ENCODE results near the gene INTS6.

Gene INTS6

GRCh38 chr13:51341791-51342190 is 111.0 kb downstream of the INTS6 start:
- no peak for DNase-seq

DNA sequence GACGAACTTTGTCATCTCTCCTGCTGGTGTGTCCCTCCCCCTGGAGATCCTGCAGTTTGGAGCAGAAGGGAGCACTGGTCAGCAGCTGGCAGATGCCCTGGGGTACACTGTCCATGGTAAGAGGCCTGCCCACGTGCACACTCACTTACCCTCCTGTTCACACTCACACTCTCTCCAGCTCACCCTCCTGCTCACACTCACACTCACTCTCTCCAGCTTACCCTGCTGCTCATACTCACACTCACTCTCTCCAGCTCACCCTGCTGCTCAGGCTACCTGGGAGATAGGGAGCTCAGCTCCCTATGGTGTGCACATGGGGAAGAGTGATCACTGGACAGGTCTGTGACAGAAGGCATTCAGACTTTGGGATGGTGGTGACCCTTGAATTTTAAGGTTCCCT is 111.6 kb downstream of the INTS6 start:
- DNase-seq, result no peak

DNA sequence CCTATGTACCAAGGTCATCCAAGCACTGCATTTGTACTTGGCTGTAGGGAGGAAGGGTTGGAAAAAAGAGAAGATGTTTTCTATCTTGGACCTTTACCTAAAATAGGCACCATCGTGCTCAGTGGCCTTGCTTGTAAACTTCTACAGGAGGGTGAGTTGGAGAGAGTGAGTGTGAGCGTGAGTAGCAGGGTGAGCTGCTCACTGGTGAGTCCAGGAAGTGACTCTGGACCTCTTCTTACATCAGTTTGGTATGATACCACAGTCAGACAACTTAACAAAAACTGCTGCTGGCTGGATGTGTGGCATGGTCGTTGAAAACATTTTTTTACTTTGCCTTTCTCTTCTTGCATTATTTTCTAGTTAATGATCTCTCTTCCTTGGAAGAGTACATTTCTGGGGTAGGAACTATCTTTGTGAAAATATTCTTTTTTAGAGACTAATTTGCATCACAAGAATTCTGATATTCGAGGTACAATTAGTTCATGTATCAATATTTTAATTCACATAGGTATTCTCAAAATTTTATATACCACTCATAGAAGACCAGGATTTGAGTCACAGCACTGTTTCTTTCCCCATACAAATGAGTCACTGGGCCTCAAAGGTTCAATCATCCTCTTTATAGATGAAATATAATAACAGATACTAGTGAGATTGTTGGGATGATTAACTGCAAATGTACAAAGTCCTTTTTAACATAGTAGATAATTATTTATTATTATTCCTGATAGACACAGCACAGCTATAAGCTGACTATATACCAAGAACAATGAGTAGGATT is 112.7 kb downstream of the INTS6 start:
- no peak for DNase-seq

DNA sequence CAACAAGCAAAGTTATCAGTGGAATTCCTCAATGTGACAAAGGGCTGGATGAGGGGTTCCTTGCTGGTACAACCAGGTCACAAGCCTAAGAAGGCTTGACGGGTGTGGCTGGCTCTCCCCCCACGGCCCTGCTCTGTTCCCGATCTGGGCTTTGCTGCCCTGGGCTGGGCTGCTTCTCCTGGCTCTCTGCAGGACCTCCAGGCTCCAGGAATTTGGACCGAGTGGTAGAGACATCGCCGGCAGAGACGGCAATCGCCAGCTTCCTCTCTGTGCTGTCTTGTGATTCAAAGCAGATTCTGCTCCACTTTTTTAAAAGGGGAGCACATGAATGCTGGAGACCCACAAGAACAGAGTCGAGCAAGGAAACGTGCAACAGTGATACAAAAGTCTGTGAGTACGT is 113.5 kb downstream of the INTS6 start, which contains the start of gene SERPINE3:
TSS of gene SERPINE3 (plus strand) at position 338 of the 400 bp plus-strand sequence. CDS start 1,401 bp downstream, outside the sequence.
- no peak for DNase-seq

DNA sequence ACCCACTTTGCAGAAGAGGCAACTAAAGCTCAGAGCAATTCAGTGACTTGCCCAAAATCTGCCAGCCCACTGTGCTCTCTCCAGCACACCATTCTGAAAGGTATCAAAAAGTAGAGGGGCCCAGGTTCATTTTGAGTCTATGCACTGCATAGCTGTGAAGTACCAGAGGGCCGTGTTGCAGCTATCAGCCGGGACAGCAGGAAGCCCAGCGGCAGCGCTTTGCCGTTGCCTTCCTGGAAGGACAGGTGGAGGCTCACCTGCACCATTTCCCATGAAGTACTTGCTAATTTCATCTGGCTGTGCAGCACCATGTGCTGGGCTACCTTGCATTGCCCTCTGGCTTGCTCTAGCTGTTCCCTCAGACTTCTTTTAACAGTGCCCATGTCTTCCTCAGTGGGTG is 116.1 kb downstream of the INTS6 start:
- no peak for DNase-seq

GRCh38 chr13:51333826-51334225 is 119.0 kb downstream of the INTS6 start:
- DNase-seq, result no peak

GRCh38 chr13:51333421-51333820 is 119.4 kb downstream of the INTS6 start:
- DNase-seq, result no peak

- DNase-seq, result no peak
Measured at GRCh38 chr13:51332566-51333361, 120.1 kb downstream of the INTS6 start.

DNA sequence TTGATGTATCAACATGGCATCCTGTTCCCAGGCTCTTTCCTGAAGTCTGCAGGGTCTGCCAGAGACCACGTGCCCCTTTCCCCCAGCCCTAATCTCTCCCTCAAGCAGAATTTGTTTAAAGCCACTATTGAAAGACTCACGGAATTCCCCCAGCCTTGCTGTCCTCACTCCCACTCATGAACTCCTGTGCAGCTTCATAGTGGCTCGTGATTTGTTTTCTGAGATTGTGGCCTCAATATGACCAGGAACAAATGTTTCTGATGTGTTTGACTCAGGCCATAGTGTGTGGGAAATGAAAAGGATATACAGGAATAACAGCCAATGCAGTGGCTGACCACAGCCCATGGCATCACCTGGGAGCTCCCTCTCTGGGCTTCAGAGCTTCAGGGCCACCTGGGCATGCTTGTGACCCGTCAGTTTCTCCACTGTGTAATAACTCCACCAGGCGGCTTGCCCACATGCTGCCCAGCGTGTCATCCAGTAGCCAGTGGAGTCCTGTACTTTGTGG is 121.4 kb downstream of the INTS6 start:
- DNase-seq, result no peak

- DNase-seq, result no peak
Measured at GRCh38 chr13:51330791-51331190, 122.0 kb downstream of the INTS6 start.

GRCh38 chr13:51329606-51330005 is 123.2 kb downstream of the INTS6 start:
- DNase-seq, result no peak

GRCh38 chr13:51328488-51328887 is 124.3 kb downstream of the INTS6 start:
- no peak for DNase-seq

DNA sequence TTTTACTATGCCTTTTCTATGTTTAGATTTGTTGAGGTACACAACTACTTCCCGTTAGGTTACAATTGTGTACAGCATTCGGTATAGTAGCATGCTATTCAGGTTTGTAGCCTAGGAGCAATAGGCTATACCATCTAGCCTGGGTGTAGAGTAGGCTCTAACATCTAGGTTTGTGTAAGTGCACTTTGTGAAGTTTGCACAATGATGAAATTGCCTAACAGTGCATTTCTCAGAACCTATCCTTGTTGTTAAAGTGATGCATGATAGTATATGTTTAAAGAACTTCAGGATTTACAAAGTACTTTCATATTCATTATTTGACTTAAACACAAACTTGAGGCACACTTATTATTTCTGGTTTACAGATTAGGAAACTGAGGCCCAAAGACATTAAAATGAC is 124.9 kb downstream of the INTS6 start:
- DNase-seq, result no peak

GRCh38 chr13:51326777-51327176 is 126.1 kb downstream of the INTS6 start:
- no peak for DNase-seq

DNA sequence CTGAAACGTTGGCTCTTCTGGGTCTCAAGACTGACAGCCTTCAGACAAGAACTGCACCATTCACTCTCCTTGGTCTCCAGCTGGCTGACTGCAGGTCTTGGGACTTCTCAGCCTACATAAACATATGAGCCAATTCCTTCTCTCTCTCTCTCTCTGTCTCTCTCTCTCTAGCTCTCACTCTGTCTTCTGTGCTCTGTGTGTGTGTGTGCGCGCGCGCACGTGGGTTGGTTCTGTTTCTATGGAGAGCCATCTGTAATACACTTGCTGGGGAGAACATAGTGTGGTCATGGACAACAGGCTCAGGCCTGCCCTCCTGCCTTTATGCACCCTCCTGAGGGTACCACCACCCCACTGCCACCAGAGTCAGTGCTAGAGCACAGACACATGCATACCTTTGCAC is 127.0 kb downstream of the INTS6 start:
- no peak for DNase-seq

GRCh38 chr13:51324714-51325420 is 128.0 kb downstream of the INTS6 start:
- DNase-seq, result no peak

GRCh38 chr13:51323824-51324511 is 128.9 kb downstream of the INTS6 start:
- DNase-seq, result no peak

- no peak for DNase-seq
Measured at GRCh38 chr13:51322826-51323225, 130.0 kb downstream of the INTS6 start.

DNA sequence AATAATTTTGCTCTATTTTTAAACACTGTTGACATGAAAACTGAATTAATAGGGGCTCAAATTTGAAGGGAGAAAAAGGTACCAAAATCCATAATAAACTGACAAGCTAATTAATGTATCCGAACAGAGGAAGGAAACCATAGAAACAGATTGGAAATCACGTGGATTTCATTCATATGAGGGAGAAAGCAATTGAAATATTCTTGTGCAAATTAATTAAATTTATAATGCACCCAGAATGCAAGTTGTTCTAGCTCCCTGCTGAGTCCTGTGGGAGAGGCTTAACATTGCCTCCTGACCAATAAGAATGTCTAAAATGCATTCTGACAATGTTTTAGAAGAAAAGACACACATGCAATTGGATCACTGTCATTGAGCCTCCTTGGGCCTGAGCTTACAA is 131.0 kb downstream of the INTS6 start:
- no peak for DNase-seq

GRCh38 chr13:51318876-51319275 is 134.0 kb downstream of the INTS6 start:
- DNase-seq, result no peak

DNA sequence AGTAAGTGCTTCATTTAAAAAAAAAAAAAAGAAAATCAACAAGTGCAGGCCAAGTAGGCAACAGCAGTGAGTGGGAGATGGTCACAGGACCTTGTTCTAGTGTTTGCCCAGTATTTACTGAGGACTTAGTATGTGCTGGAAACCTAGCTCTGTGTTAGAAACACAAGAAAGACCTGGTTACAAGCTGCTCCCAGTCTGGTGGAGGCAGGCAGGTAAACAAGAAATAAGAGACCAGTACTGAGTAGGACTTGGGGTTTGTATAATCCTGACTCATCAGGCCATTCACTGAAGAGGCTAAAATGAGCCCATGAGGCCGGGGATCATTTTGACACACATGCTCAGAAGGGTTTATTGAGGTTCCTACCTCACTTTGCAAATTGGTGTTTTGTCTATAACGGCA is 134.8 kb downstream of the INTS6 start:
- DNase-seq, result no peak

GRCh38 chr13:51317262-51317661 is 135.6 kb downstream of the INTS6 start:
- DNase-seq, result no peak

GRCh38 chr13:51313619-51314018 is 139.2 kb downstream of the INTS6 start:
- DNase-seq, result no peak

Data from activated T-cell treated with anti-CD3 and anti-CD28 coated beads, Interleukin-2, amount 50 U/mL, for 48 hours (primary cell).